NCI-H146 treated with DMSO at 0.1 percent for 48 hours (cell line): ENCODE measurements around the gene CKAP5.
A peak's percentile ranks its signal among the peaks of the same experiment; 100 is the strongest.

Experiments
- DNase-seq: peaks from one replicate; lab custom pipeline; 2025; ENCODE audit not compliant: unreplicated experiment; lab: John Stamatoyannopoulos, UW

CKAP5 gene

DNA sequence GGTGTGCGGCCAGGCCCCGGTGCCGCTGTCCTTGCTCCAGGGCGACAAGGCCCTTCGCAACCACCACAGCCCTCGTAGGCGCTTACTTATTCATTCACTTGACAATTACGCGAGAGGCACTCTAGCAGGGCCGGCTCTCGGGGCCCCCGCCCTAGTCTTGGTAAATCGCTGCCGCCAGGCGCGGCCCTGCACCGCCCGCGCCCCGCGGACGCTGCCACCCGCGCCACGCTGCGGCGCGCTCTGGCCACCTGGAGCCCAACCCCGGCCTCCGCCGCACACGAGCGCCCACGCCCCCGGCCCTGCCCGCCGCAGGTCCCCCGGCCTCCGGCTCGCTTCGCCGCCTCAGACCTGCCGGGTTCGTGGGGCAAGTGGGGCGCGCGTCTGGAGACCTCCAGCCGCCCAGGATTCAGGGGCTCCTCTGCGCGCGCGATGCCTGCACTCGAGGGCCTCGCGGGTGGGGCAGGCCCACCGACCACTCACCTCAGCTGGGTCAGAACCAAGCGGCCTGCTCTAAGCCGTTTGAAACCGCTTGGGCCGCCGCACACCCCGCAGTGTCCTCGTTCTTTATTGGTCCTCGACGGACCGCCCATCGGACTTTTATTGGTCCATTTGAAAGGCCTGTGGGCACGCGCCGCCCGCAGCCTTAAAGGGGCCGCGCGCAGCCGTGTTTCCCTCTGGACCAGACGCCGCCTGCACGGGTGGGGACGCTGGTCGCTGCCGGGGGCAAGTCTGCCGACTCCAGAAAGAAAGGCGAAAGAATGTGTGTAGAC, at the start of gene CKAP5:
Gene CKAP5 (minus strand): TSS at position 541 of the 770 bp plus-strand sequence. CDS start 25,049 bp downstream, outside the sequence.
- peak; percentile 85 for DNase-seq

DNA sequence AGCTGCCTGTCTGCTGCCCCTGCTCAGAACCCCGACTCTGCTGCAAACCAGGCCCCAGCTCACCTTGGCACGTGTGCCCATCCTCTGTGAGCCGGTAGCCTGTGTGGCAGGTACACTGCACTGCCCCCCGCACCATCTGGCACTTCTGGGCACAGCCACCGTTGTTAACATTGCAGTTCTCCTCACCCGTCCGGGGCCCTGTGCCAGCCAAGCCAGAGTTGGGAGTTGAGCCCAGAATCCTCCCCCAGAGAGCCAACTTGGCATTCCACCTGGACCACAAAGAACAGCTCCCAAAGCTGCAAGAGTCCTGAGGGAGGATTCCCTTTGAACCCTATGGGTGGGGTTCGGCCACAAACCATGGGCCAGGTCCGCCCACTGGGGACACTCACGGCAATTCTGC, 49.7 kb upstream of the CKAP5 start:
- no peak for DNase-seq

- no peak for DNase-seq
Observed at GRCh38 chr11:46894961-46895360, 48.9 kb upstream of the CKAP5 start.

- DNase-seq: no peak
Observed at GRCh38 chr11:46894506-46894905, 48.4 kb upstream of the CKAP5 start.

DNA sequence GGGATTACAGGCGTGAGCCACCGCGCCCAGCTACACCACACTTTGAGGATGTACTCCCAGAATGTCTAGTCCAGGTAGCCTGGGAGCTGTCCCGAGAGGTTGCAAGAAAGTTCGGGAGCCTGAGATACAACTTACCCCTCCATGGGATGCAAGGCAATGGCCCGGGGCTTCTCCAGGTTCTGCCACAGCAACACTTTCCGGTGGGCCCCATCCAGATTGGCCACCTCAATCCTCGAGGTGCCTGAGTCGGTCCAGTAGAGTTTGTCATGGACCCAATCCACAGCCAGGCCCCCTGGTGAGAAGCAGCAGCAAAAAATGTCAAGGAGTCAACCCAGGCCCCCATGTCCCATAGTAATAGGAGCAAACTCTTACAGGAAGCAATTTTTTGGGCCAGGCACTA, 46.8 kb upstream of the CKAP5 start:
- DNase-seq: no peak

- DNase-seq: no peak
Observed at GRCh38 chr11:46892109-46892508, 46.0 kb upstream of the CKAP5 start.

GRCh38 chr11:46890665-46891064, 44.6 kb upstream of the CKAP5 start:
- no peak for DNase-seq

GRCh38 chr11:46889689-46890475, 43.8 kb upstream of the CKAP5 start:
- DNase-seq: peak; percentile 48

DNA sequence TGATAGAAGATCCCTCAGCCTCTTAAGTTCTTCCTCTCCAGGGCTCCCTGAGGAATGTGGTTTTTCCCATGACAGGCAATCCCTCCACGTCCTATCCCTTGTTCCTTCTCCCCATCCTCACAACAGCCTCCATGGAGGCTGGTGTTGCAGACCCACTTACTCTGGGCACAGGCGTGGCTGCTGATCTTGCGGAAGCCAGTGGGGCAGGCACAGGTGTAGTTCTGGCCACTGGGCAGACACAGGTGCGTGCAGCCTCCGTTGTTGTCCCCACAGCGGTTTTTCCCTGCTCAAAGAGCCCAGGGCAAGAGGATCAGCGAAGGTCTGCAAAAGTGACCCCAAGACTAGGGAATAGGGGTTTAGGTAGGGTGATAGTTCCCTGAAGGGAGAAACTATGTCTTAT, 43.2 kb upstream of the CKAP5 start:
- no peak for DNase-seq

DNA sequence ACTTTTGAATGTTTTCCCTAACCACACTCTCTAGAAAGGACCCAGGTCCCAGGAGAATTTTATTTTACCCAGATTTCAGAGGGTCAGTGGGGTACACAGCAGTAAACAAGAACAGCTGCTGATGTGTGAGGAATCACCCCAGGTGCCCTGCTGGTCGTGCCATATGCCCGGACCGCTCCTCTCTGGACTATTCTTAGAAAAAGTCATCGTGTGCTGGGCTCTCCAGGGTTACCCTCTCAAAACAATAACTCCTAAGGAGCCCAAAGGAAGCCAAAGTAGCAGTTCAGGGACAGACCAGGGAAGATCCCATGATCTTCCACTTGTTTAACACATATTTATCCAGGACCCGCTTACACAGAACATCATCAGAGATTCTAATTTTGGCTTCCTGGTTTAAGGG, 42.6 kb upstream of the CKAP5 start:
- no peak for DNase-seq

DNA sequence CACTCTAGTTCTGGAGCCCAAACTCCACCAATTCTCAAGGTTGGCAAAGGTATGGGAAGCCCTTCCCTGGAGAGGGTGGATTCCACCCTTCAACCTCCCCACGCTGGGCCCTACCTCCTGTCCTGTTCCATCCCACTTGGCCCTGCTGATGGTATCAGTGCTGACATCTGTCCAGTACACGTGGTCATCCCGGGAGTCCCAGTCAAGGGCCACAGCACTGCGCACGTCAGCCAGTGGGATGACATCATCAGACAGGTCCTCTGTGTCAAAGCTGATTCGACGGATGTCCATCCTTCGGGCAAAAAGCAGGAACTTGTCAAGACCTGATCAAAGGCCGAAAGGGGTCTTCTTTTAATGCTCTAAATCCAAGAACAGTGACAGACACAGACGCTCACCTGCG, 40.1 kb upstream of the CKAP5 start:
- DNase-seq: no peak

GRCh38 chr11:46879056-46879585, 33.0 kb upstream of the CKAP5 start:
- DNase-seq: no peak

DNA sequence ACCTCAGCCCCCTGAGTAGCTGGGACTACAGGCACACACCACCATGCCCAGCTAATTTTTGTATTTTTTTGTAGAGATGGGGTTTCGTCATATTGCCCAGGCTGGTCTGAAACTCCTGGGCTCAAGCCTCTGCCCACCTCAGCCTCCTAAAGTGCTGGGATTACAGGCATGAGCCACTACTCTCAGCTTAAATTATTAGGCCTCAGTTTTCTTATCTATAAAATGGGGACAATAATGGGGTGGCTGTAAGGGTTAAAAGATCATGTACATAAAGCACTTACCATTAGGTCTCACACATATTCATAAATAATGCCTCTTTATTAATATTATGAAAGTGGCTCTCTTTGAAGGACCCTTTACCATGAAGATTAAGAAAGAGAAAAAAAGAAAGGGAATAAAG, 31.5 kb upstream of the CKAP5 start:
- DNase-seq: no peak

GRCh38 chr11:46876471-46876870, 30.4 kb upstream of the CKAP5 start:
- DNase-seq: no peak

GRCh38 chr11:46874586-46874985, 28.5 kb upstream of the CKAP5 start:
- no peak for DNase-seq

DNA sequence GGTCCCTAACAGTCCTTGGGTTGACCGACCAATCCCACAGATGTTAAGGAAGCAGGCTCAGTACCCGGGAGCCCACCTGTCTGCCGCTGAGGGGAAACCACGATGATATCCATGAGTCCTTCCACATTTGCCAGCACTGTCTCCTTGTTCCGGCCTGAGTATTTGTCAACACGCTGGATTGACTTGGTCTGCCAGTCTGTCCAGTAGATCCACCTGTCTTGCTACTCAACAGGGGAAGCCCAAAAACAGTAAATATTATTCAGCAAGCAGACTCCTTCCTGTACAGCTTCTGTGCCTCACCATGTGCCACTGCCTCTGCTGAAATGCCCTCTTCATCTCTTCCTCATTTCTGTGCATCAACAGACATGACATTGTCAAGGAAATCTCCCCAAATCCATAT, 22.8 kb upstream of the CKAP5 start:
- DNase-seq: no peak

GRCh38 chr11:46865340-46865739, 19.3 kb upstream of the CKAP5 start:
- no peak for DNase-seq

- DNase-seq: no peak
Observed at GRCh38 chr11:46860218-46860617, 14.1 kb upstream of the CKAP5 start.

GRCh38 chr11:46858920-46859546, 13.0 kb upstream of the CKAP5 start:
- DNase-seq: no peak

GRCh38 chr11:46857666-46858065, 11.6 kb upstream of the CKAP5 start:
- DNase-seq: no peak

DNA sequence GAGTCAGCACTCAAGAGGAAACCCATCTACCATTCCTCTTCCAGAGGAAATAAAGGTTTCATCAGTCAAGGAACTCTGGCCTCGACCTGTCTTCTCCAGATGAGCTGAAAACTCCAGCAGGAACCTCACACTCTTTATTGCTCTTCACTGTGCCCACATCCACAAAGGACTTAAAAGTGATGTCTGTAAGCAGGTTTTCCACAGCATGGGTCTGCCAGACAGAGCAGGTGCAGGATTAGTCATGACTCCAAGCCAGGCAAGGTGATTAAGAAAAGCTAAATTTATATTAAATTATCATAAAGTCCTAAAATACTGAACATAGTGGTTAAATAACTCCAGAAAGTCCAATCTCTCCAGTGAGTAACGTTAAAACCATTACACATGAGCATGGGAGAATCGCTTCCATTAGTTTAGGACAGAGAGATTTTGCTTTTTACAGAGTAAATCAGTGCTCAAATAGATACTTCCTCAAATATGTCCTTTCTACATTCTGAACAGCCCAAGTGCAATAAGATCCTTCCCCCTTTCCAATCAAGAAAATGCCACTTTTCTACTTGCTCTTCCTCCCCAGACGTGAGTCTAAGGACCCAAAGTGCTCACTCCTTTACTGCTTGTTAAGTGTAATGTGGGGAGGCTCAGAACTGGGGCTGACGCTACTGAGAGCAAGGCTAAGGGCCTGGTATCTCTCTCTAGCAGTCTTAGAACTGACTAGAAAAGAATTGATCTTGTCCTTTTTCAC, 10.7 kb upstream of the CKAP5 start:
- DNase-seq: no peak
